Epidermal melanocyte (primary cell): ENCODE results near the gene GMPR.
"Not testable (repeated sequence)": the region's sequence is repeated elsewhere in the genome, so short reads cannot be mapped to it uniquely, and the experiment has no call there.

ENCODE experiments used
- DNase-seq: peaks from one replicate; pipeline ENCODE4 v3.0.0; 2011; ENCODE audit warnings: low spot score; ENCODE audit not compliant: insufficient read length

The GMPR gene

DNA sequence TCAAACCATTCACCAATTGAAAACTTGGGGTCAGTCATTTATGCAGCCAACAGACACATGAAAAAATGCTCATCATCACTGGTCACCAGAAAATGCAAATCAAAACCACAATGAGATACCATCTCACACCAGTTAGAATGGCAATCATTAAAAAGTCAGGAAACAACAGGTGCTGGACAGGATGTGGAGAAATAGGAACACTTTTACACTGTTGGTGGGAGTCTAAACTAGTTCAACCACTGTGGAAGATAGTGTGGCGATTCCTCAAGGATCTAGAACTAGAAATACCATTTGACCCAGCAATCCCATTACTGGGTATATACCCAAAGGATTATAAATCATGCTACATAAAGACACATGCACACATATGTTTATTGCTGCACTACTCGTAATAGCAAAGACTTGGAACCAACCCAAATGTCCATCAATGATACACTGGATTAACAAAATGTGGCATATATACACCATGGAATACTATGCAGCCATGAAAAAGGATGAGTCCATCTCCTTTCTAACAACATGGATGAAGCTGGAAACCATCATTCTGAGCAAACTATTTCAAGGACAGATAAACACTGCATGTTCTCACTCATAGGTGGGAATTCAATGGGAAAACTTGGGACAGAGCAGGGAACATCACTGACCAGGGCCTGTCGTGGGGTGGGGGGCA, 13.2 kb upstream of the GMPR start:
- not testable (repeated sequence) for DNase-seq

DNA sequence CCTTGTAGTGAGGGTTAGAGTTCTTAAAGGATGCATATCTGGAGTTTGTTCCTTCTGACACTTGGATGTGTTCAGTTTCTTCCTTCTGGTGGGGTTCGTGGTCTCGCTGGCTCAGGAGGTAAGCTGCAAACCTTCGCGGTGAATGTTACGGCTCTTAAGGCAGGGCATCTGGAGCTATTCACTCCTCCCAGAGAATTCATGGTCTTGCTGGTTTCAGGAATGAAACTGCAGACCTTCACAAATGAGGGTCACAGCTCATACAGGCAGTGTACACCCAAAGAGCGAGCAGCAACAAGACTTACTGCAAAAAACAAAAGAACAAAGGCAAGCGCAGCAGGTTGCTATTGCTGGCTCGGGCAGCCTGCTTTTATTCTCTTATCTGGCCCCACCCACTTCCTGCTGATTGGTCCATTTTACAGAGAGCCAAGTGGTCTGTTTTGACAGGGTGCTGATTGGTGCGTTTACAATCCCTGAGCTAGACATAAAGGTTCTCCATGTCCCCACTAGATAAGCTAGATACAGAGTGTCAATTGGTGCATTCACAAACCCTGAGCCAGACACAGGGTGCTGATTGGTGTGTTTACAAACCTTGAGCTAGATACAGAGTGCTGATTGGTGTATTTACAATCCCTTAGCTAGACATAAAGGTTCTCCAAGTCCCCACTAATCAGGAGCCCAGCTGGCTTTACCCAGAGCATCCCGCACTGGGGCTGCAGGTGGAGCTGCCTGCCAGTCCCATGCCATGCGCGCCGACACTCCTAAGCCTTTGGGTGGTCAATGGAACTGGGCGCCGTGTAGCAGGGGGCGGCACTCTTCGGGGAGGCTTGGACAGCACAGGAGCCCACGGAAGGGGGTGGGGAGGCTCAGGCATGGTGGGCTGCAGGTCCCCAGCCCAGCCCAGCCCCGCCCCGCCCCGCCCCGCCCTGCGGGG, 12.0 kb upstream of the GMPR start:
- not testable (repeated sequence) for DNase-seq

GRCh38 chr6:16227048-16227562, 11.3 kb upstream of the GMPR start:
- no peak for DNase-seq

DNA sequence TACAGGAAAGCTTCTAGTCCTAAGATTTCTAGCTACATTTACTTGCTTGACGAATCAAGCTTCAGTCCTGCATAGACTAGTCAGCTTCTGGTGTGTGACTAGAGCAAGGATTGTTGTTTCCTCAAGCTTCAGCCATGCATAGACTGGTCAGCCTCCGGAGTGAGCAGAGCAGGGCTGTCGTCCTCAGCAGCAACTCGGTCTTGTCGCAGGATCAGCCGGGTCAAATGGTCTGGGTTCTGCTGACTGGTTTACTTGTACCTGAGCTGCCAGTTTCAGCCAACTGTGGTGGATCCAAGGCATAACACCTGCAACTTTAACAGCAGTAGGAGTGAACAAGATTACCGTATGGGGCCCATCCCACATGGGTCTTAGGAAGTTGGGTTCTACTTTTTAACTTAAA, 10.8 kb upstream of the GMPR start:
- no peak for DNase-seq

GRCh38 chr6:16228043-16228442, 10.3 kb upstream of the GMPR start:
- DNase-seq, result no peak

- no peak for DNase-seq
Measured at GRCh38 chr6:16228709-16229665, 9.4 kb upstream of the GMPR start.

DNA sequence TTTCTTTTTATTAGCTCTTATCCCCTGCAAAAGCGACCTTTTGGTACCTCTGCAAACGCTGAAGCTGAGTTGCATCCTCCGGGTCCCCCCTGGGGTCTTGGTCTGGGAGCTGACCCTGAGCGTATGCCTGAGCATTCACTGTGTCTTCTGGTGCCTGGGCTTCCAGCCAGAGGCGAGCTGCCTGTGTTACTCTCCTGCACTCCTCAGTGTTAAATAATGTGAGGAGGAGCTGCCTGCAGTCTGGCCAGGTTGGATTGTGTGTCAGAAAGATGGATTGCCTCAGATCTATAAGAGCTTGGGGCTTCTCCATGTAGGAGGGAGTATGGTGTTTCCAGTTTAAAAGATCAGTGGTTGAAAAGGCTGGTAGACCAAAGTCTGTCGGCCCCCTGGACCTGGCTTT, 8.7 kb upstream of the GMPR start:
- DNase-seq, result no peak

- no peak for DNase-seq
Measured at GRCh38 chr6:16230953-16231352, 7.4 kb upstream of the GMPR start.

- DNase-seq, result no peak
Measured at GRCh38 chr6:16232086-16232485, 6.3 kb upstream of the GMPR start.

GRCh38 chr6:16236009-16236501, 2.3 kb upstream of the GMPR start:
- DNase-seq, result no peak

- peak; percentile 53 for DNase-seq
Measured at GRCh38 chr6:16236631-16237199, 1.7 kb upstream of the GMPR start.

GRCh38 chr6:16237242-16237641, 1.1 kb upstream of the GMPR start:
- no peak for DNase-seq

DNA sequence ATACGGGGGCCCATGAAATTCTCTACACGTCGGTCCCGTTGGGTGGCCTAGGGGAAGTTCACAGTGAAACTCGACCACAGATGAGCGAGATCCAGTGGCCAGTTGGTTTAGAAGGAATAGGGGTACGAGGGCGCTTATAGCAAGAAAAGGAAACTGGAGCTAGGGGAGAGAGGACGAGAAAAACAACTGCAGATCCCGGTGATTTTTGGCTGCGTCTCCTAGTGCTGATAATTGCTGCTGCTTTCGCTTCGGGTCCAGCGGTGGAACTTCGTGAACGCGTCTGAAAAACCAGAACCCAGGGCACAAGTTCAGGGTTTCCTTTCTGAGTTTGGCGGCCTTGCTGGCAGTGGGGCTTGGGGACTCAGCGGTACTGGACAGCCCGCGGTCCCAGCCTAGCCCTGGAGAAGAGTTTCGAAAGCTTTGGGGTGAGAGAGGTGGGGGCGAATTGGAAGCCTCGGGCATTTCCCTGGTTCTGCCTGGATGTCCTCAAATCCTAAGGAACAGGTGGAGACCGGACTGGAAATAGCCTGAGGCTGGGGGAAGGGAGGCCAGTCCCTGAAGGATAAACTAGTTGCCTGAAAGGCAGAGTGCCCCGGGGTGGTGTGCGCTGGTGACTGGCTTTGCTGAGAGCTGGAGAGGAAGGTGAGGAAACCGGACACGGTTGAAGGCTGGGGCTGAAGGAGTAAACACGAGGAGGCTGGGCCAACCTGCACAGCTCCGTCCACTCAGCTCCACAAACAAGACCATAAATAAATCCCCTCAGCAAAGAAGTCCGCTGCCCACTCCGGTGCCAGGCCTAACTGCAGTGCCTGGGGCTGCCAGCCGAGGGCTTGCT, 793 bp downstream of the GMPR start:
- no peak for DNase-seq

DNA sequence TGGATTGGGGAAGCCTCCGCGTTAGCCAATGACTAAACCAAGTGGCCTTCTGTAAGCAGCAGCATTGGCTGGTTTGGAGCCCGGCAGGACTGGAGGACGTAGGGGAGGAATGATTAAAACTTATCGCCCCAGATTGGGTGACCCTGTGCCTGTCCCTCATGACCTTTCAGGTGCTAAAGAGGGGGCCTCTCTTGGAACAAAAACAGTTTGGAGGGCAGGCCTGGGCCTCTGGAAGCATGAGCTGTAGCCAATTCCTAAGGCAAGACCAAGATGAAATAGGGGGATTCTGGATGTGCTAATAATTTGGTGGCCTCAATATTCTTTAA, 1.4 kb downstream of the GMPR start:
- no peak for DNase-seq

GRCh38 chr6:16240589-16241320, 2.4 kb downstream of the GMPR start:
- no peak for DNase-seq

GRCh38 chr6:16241321-16241689, 2.9 kb downstream of the GMPR start:
- no peak for DNase-seq

GRCh38 chr6:16243055-16243454, 4.7 kb downstream of the GMPR start:
- DNase-seq, result peak; percentile 90

GRCh38 chr6:16243664-16244063, 5.3 kb downstream of the GMPR start:
- DNase-seq, result no peak

DNA sequence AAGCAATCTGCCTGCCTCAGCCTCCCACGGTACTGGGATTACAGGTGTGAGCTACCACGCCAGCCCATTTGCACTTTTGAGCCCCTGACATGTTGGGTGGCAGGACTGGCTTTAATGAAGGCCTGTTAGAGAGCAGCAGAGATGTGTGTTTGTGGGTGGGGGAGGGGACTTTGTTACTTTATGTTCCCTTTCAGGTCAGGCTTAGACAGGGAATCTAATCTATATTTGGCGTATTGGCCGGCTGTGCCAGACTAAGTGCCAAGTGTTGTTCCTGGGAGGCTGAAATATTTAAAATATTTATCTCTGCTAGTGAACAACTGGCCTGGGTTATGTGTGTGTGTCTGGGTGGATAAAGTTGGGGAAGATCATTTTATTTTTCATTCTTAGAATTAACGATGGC, 6.1 kb downstream of the GMPR start:
- DNase-seq, result no peak
